Raji (cell line): ENCODE data around the gene PHF1.

Experiments
- POLR2A ChIP-seq: IDR thresholded peaks from 2 replicates; pipeline ENCODE4 v1.6.1; 2011; ENCODE audit warnings: low read depth, low read length, control low read depth; ENCODE audit not compliant: insufficient read depth

PHF1 gene

GRCh38 chr6:33437666-33438065 is 26.9 kb downstream of the PHF1 start:
- TF ChIP-seq POLR2A, result no peak

- no peak for TF ChIP-seq POLR2A
Observed at GRCh38 chr6:33438978-33439594, 28.3 kb downstream of the PHF1 start.

- TF ChIP-seq POLR2A, result no peak
Observed at GRCh38 chr6:33439956-33440648, 29.3 kb downstream of the PHF1 start.

- TF ChIP-seq POLR2A, result no peak
Observed at GRCh38 chr6:33440649-33441309, 30.0 kb downstream of the PHF1 start.

GRCh38 chr6:33441457-33441856 is 30.6 kb downstream of the PHF1 start:
- no peak for TF ChIP-seq POLR2A

- no peak for TF ChIP-seq POLR2A
Observed at GRCh38 chr6:33442283-33442682, 31.5 kb downstream of the PHF1 start.

- TF ChIP-seq POLR2A, result no peak
Observed at GRCh38 chr6:33443025-33443424, 32.2 kb downstream of the PHF1 start.

- TF ChIP-seq POLR2A, result no peak
Observed at GRCh38 chr6:33443619-33444504, 33.0 kb downstream of the PHF1 start.

GRCh38 chr6:33445119-33445603 is 34.3 kb downstream of the PHF1 start:
- TF ChIP-seq POLR2A, result no peak

GRCh38 chr6:33446356-33446755 is 35.5 kb downstream of the PHF1 start:
- TF ChIP-seq POLR2A, result no peak

- TF ChIP-seq POLR2A, result no peak
Observed at GRCh38 chr6:33450434-33450833, 39.6 kb downstream of the PHF1 start.

- TF ChIP-seq POLR2A, result no peak
Observed at GRCh38 chr6:33451606-33452005, 40.8 kb downstream of the PHF1 start.

GRCh38 chr6:33452496-33452895 is 41.7 kb downstream of the PHF1 start:
- TF ChIP-seq POLR2A, result no peak

GRCh38 chr6:33453393-33454008 is 42.7 kb downstream of the PHF1 start:
- no peak for TF ChIP-seq POLR2A
